Fibroblast of the aortic adventitia (primary cell): ENCODE results near the gene FAIM2. TPM values are rescaled to one million over a fixed set of nuclear protein-coding genes. Genes with fewer than 3 reads are reported as not detected.
A peak's percentile ranks its signal among the peaks of the same experiment; 100 is the strongest.

ENCODE experiments used
- DNase-seq: peaks from one replicate; pipeline ENCODE4 v3.0.0-alpha.2; 2010; ENCODE audit warnings: low read depth
- H3K4me3 ChIP-seq: 2 replicates; pipeline ENCODE4 v1.5.1; 2011; ENCODE audit warnings: low read depth, mild to moderate bottlenecking, control low read depth, low read length, moderate library complexity
- total RNA-seq: library from RNA; depleted of rRNA; stranded (reverse); fragments of >200 nt; gene quantifications from 2 replicates; pipeline ENCODE4 v1.2.3, GENCODE V29; 2012; ENCODE audit warnings: low replicate concordance
- TF ChIP-seq, protein P1 (sequence below): IDR thresholded peaks from 2 replicates; pipeline ENCODE4 v1.5.1; 2011; ENCODE audit warnings: mild to moderate bottlenecking, low read length, control low read depth, inconsistent platforms; ENCODE audit not compliant: insufficient read depth

The FAIM2 gene
- total RNA-seq, 1 donor = 12.9 TPM

DNA sequence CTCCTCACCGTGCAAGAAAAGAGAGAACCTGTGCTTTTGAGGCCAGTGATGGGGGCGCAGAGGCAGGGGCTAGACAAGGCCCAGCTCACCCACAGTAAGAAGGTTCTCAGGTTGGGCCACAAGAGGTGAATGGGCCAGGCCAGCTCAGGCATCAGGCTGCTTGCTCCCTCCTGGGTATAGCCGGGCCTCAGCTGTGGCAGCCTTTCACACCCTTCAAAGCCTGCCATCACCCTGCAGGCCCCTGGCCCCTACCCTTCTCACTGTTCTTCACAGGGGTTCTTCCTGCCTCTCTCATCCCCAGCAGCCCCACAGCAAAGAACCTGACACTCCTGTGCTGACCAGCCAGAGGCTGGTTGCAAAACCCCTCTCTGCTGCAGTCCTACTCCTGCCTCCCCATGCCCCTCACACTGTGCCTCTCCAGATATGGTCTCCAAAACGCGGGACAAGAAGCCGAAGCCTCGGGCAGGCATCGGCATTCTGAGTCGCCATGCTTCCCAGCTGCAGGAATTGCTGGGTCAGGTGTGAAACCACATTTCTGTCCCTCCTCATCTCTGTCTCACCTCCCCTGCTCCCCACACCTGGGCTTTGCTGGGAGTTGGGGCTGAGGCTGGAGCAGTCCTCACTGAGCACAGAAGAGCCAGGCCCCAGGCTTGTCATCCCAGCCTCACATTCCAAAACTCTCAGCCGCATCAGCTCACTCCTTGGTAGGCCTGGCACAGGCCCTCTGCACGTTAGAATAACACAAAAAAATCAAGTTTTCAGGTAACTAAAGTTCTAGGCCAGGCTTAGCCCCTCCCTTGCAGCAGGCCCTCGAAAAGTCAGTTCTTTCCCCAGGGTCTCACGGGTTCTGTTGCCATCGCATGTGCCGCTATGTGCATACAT, 6.9 kb upstream of the FAIM2 start:
- DNase-seq = no peak
- TF ChIP-seq, protein P1, sequence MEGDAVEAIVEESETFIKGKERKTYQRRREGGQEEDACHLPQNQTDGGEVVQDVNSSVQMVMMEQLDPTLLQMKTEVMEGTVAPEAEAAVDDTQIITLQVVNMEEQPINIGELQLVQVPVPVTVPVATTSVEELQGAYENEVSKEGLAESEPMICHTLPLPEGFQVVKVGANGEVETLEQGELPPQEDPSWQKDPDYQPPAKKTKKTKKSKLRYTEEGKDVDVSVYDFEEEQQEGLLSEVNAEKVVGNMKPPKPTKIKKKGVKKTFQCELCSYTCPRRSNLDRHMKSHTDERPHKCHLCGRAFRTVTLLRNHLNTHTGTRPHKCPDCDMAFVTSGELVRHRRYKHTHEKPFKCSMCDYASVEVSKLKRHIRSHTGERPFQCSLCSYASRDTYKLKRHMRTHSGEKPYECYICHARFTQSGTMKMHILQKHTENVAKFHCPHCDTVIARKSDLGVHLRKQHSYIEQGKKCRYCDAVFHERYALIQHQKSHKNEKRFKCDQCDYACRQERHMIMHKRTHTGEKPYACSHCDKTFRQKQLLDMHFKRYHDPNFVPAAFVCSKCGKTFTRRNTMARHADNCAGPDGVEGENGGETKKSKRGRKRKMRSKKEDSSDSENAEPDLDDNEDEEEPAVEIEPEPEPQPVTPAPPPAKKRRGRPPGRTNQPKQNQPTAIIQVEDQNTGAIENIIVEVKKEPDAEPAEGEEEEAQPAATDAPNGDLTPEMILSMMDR = no peak
- H3K4me3 ChIP-seq = no peak overlapping the region

GRCh38 chr12:49909826-49910225, 6.1 kb upstream of the FAIM2 start:
- no peak overlapping the region for H3K4me3 ChIP-seq
- TF ChIP-seq, protein P1 = no peak
- peak; percentile 35 for DNase-seq

GRCh38 chr12:49909356-49909755, 5.7 kb upstream of the FAIM2 start:
- H3K4me3 ChIP-seq = no peak overlapping the region
- DNase-seq = no peak
- TF ChIP-seq, protein P1 = no peak

DNA sequence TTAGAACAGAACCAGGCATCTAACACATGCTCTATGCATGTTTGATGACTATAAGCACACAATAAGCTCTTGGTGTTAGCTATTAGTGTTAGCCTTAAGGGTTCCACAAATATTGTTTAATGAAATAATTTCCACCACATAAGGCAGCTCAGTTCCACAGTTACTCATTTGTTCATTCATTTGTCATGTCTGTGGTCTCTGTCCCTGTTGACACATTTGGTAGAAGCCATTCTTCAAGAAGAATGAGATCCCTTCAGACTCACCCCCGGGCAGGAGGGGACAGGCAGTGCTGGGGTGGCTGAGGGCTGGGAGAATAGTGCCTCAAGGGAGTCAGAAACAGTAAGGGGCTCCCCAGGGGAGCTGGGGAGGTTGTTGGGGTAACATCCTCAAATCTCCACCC, 3.7 kb upstream of the FAIM2 start:
- TF ChIP-seq, protein P1 = no peak
- no peak overlapping the region for H3K4me3 ChIP-seq
- no peak for DNase-seq

DNA sequence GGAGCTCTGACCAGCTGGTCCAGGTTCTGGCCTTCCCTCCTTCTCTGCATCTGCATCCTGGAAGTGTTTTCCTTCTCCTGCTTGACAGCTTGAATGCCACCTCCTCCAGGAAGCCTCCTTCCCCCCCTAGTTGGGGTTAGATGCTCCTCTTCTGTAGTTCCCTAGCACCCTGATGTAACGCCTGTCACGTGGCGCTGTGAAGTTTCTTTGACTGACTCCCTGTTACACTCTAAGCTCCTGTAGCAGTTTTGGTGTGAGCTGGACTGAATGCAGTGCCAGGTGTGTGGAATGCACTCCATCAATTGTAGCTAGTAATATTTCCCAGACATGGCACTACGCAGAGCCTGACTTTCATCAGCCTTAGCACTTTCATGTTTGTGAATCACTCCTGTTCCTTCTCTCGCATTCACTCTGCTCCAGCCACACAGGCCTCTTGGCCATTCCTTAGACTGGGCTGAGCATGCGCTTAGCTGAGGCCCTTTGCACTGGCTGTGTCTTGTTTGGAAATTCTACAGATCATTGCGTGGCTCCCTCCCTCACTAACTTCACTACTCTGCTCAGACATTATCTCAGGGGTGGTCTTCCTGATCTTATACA, 2.1 kb upstream of the FAIM2 start:
- TF ChIP-seq, protein P1 = no peak
- no peak for DNase-seq
- no peak overlapping the region for H3K4me3 ChIP-seq

DNA sequence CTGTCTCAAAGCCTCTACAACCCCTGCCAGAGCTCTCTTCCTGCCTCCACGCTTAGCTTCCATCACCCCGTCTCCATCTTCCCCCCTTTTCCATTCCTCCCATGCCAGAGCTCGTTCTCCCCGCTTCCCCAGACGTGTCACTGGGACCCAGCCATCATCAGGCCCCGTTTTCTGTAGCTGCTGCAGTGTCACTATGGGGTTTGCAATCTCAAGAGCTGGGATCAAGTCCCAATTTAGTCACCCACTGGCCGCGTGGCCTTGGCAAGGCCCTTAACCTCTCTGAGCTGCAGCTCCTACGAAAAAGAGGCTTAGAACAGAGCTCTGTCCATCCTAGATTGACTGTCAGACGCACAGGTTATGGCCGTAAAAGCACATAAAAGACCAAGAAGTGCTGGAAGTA, 901 bp upstream of the FAIM2 start:
- DNase-seq = no peak
- TF ChIP-seq, protein P1 = no peak
- H3K4me3 ChIP-seq = peak overlapping the region; percentile 57
